ENCODE data around the gene CTIF.

CTIF gene

DNA sequence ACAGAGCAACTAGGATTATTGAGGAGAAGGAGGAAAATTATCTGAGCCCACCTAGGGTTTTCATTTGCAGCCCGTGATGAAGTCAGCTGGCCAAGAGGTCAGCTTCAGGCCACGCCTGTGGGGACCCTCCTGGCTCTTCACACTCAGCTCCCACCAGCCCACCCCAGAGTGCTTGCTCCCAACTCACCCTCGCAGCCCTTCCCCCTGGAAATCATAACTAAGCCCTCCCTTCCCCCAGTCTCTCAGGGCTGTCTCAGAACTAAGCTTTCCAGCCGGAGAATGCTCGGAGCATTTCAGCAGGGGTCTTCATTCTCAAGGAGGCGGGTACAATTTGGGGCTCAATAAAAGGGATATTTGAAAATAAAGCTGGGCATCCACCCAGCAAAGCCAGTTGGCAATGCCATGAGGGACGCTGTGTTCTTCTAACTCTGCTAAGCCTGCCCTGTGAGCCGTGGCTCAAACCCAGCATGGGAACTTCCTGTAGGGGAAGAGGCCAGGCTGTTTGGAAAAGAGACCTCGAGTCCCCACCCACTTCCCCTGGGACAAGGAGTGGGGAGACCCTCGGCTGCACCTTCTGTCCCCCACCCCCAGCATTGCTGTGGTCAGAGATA, 194.9 kb downstream of the CTIF start:
- DNase-seq (ENCODE audit: low read depth), result no peak

DNA sequence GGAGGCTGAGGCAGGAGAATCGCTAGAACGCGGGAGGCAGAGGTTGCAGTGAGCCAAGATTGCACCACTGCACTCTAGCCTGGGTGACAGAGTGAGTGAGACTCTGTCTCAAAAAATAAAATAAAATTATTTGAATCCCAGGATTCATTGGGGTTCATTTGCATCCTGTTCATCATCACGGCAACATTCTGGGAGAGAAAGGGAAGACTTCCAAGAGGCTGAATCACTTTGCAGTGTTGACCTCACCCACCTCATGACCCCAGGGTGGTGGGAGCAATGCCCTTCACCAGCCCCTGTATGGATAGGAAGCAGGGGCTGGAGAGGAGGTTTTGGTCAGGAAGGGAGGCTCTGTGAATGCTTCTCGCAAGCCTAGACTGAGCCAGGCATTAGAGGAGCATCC, 195.6 kb downstream of the CTIF start:
- DNase-seq (ENCODE audit: low read depth), result no peak

DNA sequence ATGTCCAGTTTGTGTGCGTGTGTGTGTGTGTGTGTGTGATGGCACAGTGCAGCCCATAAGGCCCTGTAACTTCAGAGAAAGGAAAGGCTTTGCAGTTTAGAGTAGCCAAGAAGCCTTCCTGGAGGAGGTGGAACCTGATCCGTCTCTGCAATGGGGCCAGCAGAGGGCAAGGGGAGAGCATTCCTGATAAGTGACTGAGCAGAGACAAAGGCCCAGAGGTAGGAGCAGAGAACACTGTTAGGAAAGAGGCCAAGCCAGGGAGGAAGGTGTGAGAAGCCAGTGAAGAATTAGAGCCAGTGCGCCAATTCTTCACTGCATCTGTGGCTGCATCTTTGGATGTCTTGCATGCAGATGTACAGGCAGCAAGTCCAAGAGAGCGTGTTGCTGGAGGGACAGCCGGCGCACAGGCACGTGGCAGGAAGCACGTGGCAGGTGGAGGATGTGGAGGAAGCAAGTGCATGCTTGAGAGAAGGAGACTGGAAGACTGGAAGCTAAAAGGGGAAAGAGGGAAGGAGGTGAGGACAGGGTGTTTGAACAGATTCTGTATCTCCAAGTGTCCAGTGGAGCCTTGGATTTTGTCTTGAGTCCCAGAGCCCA, 196.3 kb downstream of the CTIF start:
- DNase-seq (ENCODE audit: low read depth), result no peak

DNA sequence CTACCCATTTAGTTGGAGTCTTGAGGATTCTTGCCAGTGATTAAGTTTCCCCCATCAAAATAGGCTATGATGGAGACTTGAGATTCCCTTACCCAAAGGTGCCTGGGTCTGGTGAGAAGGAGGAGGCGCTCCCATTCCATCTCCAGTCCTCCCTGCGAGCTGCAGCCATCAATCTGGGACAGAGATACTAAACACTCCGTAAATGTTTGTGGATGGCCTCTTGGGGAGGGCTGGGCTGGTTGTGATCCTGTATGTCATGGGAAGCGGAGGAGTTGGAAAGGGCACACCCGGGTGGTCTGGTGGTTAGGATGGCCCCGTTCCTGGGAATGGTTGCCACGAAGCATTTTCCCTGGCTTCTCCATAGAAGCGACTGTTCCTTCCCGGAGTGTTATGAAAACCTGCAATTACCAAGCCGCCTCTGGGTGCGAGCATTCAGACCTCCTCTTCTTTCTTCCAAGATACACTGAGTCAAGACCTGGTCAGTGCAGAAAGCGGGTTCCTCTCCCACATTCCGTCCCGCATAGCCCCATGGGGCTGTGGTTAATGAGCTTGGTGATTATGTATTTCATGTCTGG, 196.9 kb downstream of the CTIF start:
- DNase-seq (ENCODE audit: low read depth), result no peak

DNA sequence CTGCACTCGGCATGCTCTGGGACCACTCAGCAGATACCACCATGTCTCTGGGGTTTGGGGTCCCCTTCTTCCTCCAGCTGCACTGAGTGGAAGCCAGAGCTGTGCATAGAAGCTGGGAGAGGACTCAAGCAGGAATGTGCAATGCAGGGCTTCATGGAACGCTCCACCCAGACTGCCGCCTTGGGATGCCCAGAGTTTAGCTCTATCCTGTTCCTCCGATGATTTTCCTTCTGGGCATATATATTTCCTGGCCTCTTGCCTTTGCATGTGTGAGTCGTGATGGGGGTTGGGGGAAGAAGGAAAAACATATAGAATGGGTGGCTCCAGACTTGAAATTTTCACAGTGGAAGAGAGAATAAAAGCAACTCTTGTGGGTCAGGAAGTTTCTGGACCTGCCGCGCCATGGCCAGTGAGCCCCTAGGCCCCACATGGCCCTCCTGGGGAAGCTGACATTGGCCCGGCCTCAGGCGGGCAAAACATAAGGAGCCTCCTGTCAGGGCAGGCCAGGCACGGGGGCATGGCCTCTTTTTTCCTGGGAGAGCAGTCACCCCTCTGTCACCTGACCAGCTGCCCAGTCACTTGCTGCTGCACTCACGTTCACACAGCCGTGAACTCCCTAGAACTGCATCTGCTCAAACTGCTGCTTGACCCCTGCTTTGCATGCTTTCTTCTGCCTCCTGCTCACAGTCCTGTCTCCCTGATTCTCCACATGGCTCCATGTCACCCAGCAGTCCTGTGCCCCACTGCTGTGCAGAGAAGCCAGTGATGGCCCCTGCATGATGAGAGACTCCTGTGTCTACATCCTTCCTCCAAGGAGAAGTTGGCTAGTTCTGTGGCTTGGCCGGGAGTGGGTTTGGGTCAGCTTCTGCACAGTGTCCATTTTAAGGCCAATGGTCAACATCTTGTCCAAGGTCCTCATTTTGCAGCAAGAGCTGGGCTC, 197.8 kb downstream of the CTIF start:
- DNase-seq (ENCODE audit: low read depth), result no peak

DNA sequence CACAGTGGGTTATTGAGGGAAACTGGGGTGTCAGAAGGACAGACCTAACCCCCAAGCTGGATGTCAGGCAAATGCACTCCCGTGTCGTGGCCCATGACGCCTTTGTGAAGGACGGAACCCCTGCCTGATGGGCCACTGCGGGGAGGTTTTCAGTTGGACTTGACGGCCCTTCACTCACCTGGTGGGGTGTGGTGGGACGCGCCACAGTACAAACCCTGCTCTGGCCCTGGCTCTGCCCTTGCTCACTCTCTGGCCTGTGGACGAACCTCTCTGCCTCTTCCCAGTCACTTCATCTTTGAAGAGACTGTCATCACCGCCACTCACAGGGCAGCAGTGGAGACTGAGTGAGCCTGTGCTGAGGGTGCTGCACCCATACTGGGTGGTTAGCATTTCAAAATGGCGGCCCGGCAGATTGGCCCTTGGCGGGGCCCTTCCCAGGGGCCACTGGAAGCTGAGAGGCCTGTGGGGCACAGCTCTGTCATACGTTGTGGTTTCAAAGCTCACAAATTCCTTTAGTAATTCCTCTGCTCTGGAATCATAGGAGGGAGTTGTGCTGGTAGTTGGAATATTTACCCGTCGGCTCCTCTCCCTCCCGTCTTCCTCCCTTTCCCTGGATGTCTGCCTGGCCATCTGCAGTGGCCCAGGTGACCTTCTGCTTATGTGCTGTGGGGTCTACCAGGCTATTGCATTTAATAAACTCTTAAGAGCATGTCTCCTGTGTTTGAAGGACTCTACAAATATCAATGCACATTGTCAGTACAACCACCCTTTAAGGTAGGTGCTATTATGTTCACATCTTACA, 200.6 kb downstream of the CTIF start:
- no peak for DNase-seq (ENCODE audit: low read depth)

DNA sequence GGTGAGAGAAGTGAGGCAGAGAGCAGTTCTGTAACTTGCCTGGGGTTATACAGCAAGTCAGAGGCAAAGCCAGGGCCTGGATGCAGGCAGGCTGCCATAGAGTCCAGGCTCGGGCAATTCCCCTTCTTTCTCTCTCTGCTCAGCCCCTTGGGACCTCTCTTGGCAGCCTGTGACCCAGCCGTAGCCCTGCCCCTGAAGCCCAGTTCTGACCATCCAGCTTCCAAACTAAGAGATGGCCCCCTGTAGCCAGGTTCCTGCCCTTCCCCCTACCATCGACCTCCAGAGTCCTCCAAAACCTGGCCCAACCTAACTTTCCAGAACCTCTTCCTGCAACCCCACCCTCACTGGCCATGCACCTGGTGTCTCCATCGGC, 201.2 kb downstream of the CTIF start:
- no peak for DNase-seq (ENCODE audit: low read depth)

DNA sequence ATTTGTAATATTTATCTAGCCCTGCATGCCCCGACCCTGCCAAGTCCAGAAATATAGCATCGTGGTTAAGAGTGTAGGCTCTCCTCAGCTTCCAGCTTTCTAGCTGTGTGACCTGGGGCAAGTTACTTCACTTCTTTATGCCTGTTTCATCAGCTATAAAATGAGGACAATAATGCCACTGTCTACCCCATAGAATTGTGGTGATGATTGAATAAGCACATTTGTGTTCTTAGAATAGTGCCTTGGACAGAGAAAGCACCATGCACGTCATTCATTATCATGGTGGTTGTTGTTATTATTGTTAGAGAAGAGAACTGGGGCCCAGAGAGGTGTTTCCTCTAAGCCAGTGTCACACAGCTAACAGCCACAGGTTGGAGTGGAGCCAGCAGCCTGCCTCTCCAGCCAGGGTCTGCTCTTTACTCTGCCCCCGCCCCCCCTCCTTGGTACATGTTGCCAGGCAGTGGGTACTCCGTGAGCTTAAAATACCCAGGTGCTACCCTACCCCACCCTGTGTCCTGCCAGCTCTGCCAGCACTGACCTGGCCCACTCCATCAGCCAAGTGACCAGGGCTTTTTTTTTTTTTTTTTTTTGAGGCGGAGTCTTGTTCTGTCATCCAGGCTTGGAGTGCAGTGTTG, 202.1 kb downstream of the CTIF start:
- DNase-seq (ENCODE audit: low read depth), result no peak

DNA sequence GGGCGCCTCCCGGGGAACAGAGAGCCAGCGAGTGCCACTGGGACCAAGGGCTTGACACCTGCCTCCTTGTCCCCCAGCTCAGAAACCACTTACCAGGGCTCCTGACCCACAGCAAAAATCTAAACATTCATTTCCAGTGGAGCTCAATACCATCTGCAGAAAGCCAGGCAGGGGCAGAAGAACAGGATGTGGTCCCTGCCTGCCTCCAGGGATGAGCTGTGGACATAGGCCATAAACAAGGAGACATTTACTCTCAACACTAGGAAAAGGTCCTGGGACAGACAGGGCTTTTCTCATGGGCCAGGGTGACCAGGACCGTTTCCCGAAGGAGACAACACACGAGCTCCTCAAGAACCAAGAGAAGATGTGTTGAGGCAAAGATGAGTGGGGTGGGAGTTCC, 203.0 kb downstream of the CTIF start:
- DNase-seq (ENCODE audit: low read depth), result no peak

DNA sequence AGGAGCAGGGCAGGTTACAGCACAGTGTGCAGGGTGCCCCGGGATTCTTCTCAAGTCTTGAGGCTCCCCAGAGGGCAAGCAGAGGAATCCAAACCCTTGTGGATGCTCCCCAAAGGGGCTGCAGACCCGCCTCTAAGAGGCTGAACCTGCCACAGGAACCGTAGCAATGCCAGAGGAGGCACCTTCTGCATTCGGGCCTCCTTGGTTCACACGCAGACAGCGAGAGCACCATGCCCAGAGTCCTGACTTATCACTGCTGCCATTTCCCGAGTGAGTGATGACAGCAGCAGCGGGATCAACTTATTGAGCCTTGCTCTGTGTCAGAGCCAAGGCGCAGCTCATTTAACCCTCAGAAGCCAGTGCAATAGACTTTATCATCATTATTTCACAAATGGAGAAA, 203.5 kb downstream of the CTIF start:
- no peak for DNase-seq (ENCODE audit: low read depth)

DNA sequence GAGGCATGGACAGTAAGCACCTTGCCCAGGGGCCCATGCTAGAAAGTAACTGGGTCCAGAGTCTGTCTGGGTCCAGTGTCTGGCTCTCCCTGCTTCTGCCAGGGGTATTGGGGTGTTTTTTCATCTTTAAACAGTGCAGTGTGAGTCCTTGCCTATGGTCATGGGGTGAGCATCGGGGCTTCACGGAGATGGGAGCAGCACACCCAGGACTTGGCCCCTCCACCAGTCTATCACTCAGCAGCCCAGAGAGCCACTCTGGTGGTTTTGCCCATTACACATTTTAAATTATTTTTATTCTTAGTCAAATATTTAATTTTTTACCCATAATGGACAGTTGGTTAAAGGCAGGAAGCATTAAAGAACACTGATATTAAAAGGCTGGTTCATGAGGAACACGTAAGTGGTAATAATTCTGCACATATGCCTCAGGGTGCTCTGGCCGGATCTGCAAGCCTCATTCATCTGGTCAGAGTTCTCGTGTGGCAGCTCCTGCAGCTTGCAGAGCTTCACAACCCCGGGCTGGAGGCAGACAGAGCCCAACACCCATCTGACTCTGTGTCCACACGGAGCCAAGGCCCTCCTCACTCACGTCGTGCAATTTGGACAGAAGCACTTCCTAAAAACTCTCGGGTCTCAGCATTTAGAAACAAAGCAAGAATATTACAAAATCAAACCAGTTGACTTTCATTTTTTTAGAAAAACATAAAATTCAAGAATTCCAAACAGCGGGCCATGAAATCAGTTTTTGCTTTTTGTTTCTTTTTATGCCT, 204.1 kb downstream of the CTIF start:
- no peak for DNase-seq (ENCODE audit: low read depth)

DNA sequence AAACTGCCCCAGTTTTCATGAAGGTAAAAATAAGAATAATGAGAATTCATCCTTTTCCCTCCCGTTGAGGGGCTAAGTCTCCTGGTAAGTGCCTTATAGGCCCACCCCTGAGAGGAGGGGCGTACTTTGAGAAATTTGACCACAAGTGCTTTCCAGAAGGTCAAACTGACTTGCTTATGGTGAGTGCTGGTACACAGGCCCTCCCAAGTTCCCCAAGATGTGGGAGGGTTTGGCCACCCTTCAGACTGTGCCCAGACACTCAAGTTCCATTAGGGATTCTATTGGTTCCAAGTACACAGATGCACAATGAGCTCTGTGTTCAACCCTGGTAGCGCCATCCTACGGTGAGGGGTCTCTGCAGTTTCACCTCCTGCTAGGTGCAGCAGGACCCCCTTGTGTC, 205.1 kb downstream of the CTIF start:
- no peak for DNase-seq (ENCODE audit: low read depth)

DNA sequence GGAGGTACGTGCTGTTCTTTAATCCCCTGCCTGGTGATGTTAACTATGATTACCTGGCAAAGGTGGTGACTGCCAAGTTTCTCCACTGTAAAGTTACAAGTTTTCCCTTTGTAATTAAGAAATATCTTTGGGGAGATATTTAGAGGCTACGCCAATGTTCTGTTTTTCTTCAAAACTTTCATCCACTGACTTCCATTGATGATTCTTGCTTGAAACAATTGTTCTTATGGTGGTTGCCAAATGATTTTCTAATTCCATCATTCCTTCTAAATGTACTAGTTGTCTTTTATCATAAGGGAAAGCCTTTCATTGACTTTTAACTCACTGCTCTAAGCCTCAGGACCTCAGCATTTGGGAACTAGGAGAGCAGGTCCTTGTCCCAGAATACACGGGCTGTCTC, 206.5 kb downstream of the CTIF start:
- no peak for DNase-seq (ENCODE audit: low read depth)

DNA sequence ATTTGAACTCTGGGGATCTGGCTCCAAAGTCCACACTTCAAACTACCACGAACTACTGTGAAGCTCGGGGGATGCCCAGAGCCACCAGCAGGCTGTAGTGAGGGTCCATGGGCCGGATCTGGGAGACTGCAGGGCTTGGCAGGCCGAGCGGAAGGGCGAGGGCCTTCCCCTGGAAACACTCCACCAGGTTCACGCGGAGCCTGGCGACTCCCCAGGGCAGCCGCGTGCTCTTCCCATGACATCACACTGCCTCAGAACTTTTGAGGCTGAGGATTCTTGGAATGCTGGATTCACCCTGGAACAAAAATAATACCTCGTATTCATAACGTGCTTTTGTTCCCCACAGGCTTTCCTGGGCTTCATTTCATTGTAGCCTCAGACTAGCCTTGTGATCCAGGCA, 210.9 kb downstream of the CTIF start:
- DNase-seq (ENCODE audit: low read depth), result no peak

DNA sequence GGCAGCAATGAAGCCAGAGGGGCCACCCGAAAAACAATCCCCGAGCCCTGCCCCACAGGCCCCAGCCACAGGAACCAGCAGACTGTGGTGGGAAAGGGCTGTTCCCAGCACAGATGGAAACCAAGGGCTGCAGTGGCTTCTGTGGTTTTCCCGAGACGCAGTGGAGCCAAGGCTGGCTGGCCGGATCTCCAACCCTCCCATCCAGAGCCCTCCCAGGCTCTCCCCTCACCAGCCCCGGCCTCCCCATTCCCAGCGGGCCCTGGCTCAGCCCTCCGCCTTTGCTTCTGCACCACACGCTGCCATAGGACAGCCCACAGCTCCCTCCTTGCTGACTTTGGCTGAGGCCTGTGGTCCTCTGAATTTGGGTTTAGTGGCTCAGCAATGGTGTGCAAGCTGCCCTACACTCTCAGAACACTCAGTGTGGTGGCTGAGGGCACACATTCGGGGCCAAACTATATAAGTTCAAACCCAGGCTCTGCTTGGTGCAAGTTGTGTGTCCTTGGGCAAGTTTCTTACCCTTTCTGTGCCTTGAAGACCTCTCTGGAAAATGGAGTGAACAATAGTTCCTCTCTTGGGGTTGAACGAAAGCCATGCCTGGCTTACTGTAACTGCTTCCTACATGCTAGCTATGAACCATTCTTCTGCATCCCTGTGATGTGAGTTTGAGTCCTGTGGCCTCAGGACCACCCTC, 211.8 kb downstream of the CTIF start:
- DNase-seq (ENCODE audit: low read depth), result no peak

DNA sequence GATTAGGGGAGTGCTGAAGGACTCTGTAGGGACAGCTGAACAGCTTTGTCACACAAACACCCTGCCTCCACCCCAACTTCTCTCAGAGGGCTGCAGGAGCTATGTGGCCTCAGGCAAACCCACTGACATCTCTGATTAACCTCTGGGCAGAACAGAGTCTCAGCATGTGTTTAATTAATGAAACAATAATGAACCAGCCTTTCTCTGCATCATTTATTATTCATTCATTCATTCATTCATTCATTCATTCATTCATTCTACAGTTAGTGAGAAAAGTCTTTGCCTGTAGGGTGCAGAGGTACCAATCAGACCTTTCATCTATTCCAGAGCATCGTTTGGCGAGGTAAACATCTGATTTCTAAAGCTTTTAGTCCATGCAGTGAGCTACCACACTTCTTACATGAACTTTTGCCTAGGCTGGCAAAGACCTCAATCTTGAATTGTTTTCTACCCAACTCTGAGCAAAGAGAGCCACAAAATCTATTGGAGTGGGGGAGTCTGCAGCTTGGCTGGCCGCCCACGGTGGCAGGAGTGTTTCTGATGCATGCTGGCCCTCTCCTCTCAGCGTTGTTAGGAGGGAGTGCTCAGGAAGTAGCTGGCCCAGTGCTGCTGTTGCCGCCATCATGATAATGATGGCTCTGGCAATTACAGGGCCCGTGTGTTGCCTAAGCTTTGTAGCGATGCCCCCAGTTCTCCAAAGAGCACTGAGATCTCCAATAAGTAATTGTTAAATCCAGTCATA, 213.1 kb downstream of the CTIF start:
- DNase-seq (ENCODE audit: low read depth), result no peak

DNA sequence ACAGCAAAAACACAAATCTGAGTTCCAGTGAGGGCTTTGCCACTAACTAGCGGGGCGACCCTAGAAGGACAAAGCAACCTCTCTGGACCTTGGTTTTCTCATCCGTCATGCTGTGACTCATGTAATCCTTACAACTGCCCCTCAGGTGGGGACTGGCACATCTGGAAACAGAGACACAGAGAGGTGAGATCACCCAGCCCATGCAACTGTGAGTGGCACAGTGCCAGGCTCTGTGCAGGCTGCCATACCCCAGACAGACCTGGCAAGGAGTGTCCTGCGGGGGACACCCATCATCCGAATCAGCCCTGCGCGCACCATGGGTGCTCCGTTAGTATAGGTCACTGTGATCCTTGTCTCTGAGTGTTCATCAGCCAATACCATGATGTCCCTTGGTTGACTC, 213.6 kb downstream of the CTIF start:
- no peak for DNase-seq (ENCODE audit: low read depth)

DNA sequence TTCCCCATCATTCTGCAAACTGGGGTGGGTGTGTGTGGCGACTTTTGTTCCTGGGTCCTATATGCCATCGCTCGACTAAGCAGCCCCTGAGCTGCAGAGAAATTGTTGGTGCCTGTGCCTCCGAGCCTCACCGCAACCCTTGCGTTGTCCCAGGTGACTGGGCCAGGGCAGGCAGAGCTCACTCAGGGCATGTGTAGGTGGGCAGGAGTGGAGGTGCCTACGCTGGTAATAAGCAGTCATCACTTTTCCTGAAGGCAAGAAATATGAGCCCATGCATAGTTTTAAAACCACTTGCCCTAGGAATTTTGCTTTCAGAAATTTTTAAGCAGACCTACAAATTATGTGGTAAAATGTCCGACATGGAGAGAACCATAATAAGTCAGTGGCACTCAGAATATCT, 214.1 kb downstream of the CTIF start:
- no peak for DNase-seq (ENCODE audit: low read depth)

DNA sequence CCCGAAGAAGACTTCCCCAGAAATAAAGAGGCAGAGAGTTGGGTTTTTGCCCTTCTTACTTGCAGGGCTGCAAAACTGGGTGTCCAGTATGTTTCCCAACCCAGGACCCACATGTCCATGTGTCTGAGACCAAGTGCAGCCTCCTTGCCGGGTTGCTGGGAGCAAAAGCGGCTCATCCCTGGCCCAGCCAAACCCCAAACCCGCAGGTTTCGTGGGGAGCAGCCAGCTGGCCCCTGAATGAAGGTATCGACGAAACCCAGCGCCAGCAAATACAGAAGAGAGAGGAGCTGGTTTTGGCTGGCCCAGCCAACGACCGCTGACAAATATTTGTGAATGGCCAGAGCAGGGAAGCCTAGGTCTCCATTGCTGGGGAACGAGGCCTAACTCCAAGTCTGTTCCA, 214.9 kb downstream of the CTIF start:
- DNase-seq (ENCODE audit: low read depth), result no peak

DNA sequence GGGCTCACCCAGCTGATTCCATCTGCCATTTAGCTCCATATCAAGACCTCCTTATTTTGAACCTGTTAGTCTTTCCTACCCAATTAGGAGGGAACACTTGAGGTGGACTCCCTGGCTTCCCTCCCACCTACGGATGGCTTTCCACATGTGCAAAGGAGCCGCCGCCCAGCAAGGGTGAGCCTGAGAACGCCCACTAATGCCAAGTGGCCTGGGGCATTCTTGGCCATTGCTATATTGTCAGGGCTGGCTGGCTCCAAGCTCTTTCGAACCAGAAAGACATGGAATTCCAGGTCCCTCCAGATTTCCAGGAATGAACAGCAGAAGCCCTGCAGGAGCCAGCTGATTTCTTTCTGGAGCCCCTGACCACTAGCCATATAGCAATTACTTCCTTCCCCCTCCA, 215.7 kb downstream of the CTIF start:
- DNase-seq (ENCODE audit: low read depth), result no peak

All from stimulated activated CD8-positive, alpha-beta memory T cell treated with anti-CD3 and anti-CD28 coated beads, Interleukin-7, amount 100 ng/mL, for 24 hours (primary cell).